ENCODE data around the gene PHACTR3. TPM values are rescaled to one million over a fixed set of nuclear protein-coding genes. Genes with fewer than 3 reads are reported as not detected.

Gene PHACTR3
- total RNA-seq, 1 donor from 2014 or later = 1.1 TPM

DNA sequence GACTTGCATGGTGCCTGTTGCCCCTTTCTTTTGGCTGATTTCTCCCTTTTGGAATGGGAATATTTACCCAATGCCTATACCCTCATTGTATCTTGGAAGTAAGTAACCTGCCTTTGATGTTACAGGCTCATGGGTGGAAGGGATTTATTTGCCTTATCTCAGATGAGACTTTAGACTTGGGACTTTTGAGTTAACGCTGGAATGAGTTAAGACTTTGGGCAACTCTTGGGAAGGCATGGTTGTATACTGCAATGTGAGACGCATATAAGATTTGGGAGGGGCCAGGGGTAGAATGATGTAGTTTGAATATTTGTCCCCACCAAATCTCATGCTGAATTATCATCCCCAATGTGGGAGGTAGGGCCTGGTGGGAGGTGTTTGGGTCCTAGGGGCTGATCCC, 253.6 kb downstream of the PHACTR3 start:
- TF ChIP-seq, protein P1, sequence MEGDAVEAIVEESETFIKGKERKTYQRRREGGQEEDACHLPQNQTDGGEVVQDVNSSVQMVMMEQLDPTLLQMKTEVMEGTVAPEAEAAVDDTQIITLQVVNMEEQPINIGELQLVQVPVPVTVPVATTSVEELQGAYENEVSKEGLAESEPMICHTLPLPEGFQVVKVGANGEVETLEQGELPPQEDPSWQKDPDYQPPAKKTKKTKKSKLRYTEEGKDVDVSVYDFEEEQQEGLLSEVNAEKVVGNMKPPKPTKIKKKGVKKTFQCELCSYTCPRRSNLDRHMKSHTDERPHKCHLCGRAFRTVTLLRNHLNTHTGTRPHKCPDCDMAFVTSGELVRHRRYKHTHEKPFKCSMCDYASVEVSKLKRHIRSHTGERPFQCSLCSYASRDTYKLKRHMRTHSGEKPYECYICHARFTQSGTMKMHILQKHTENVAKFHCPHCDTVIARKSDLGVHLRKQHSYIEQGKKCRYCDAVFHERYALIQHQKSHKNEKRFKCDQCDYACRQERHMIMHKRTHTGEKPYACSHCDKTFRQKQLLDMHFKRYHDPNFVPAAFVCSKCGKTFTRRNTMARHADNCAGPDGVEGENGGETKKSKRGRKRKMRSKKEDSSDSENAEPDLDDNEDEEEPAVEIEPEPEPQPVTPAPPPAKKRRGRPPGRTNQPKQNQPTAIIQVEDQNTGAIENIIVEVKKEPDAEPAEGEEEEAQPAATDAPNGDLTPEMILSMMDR (IDR thresholded peaks at IDR 0.05; ENCODE audit: unreplicated experiment) = no peak
- H3K27me3 Mint-ChIP-seq = peaks cover 4% of the 10 kb centered on the region
- no peak overlapping the region for H3K27ac Mint-ChIP-seq
- H3K4me1 Mint-ChIP-seq (ENCODE audit: low read depth) = peaks cover 3% of the 10 kb centered on the region
- no peaks in the 10 kb centered on the region for H3K36me3 Mint-ChIP-seq (ENCODE audit: insufficient read depth)
- DNase-seq (ENCODE audit: low spot score, unreplicated experiment) = no peak
- H3K4me3 Mint-ChIP-seq (ENCODE audit: low read depth) = no peak overlapping the region
- peaks cover 7% of the 10 kb centered on the region for H3K9me3 Mint-ChIP-seq (ENCODE audit: low read depth)

DNA sequence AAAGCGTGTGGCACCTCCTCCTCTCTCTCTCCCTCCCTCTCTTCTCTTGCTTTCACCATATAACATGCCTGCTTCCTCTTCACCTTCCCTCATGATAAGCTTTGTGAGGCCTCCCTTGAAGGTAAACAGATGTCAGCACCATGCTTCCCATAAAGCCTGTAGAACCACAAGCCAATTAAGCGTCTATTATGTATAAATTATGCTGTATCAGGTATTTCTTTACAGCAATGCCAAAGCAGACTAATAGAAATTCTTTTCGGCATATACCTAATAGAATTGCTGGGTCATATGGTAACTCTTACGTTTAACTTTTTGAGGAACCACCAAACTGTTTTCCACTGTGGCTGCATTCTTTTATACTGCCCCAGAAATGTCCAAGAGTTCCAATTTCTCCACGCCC, 254.1 kb downstream of the PHACTR3 start:
- no peak overlapping the region for H3K27ac Mint-ChIP-seq
- DNase-seq (ENCODE audit: low spot score, unreplicated experiment) = no peak

DNA sequence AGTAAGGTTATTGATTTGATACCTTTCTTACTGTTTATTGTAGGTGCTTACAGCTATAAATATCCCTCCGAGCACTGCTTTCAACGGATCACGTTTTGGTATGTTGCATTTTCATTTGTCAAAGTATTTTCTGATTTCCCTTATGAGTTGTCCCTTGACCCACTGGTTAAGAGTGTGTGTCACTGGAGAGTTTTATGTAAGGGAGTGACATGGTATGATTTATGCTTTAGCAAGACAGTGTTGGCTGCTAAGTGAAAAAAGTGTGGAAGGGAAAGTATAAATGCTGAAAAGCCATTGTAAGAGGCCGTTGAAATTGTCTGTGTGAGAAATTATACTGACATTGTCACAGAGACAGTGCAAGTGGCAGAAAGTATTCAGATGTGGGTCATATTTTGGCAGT, 257.1 kb downstream of the PHACTR3 start:
- Mint-ChIP-seq H3K4me3 (ENCODE audit: low read depth) (no peak overlapping the region), H3K36me3 (ENCODE audit: insufficient read depth) (no peaks in the 10 kb centered on the region), H3K27ac (no peak overlapping the region), H3K4me1 (ENCODE audit: low read depth) (peaks cover 8% of the 10 kb centered on the region), H3K9me3 (ENCODE audit: low read depth) (peaks cover 4% of the 10 kb centered on the region), H3K27me3 (peaks cover 4% of the 10 kb centered on the region)
- DNase-seq (ENCODE audit: low spot score, unreplicated experiment) = no peak
- TF ChIP-seq, protein P1 (IDR thresholded peaks at IDR 0.05; ENCODE audit: unreplicated experiment) = no peak

More for the DNA sequence above, 254.1 kb downstream of the PHACTR3 start:
- H3K4me1 Mint-ChIP-seq (ENCODE audit: low read depth) = peaks cover 3% of the 10 kb centered on the region
- no peaks in the 10 kb centered on the region for H3K36me3 Mint-ChIP-seq (ENCODE audit: insufficient read depth)
- H3K27me3 Mint-ChIP-seq = peaks cover 4% of the 10 kb centered on the region
- H3K9me3 Mint-ChIP-seq (ENCODE audit: low read depth) = peaks cover 7% of the 10 kb centered on the region
- TF ChIP-seq, protein P1 (IDR thresholded peaks at IDR 0.05; ENCODE audit: unreplicated experiment) = no peak
- H3K4me3 Mint-ChIP-seq (ENCODE audit: low read depth) = no peak overlapping the region

DNA sequence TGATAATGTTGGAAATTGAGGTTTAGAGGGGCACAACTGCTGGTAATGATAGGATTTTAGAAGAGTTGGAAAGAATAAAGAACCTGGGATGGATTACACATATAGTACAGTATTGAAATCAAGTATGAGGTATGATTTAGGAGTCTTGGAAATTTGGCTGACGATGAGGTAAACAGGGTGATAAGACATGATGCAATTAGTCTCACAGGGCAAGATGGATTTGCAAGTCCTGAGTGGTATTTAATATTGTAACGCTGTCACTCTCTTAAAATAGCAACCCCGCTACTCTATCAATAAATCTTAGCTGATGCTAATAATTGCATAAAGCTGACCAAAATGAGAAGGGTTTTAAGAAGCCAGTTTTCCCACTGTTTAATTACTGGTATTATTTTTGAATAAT, 258.7 kb downstream of the PHACTR3 start:
- TF ChIP-seq, protein P1 (IDR thresholded peaks at IDR 0.05; ENCODE audit: unreplicated experiment) = no peak

DNA sequence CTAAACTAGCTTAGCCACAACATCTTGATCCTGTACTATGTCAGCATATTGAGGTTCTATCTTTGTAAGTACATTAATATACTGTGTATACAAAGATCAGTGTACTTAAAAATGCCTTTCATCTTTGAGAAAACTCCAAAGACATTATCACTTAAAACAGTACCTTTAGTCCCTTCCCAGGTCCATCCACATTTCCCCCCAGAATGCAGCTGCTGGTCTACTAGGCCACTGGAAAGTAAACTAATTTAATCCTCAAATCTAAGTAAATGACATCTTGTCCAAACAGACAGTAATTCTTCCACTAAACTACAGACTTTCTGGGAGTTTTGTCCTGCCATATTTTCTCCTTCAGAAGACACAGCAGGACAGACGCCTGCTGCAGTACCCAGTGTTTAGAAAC, 260.4 kb downstream of the PHACTR3 start:
- H3K4me1 Mint-ChIP-seq (ENCODE audit: low read depth) = peaks cover 8% of the 10 kb centered on the region
- no peak for DNase-seq (ENCODE audit: low spot score, unreplicated experiment)
- TF ChIP-seq, protein P1 (IDR thresholded peaks at IDR 0.05; ENCODE audit: unreplicated experiment) = no peak
- H3K4me3 Mint-ChIP-seq (ENCODE audit: low read depth) = no peak overlapping the region
- H3K27me3 Mint-ChIP-seq = peaks cover 5% of the 10 kb centered on the region
- no peaks in the 10 kb centered on the region for H3K36me3 Mint-ChIP-seq (ENCODE audit: insufficient read depth)
- no peak overlapping the region for H3K27ac Mint-ChIP-seq
- H3K9me3 Mint-ChIP-seq (ENCODE audit: low read depth) = no peaks in the 10 kb centered on the region

More for the DNA sequence above, 258.7 kb downstream of the PHACTR3 start:
- Mint-ChIP-seq H3K4me3 (ENCODE audit: low read depth) (no peak overlapping the region), H3K9me3 (ENCODE audit: low read depth) (peaks cover 4% of the 10 kb centered on the region), H3K27me3 (peaks cover 4% of the 10 kb centered on the region), H3K27ac (no peak overlapping the region), H3K36me3 (ENCODE audit: insufficient read depth) (no peaks in the 10 kb centered on the region), H3K4me1 (ENCODE audit: low read depth) (peaks cover 8% of the 10 kb centered on the region)
- DNase-seq (ENCODE audit: low spot score, unreplicated experiment) = no peak

Measured in progenitor cell of endocrine pancreas (in vitro differentiated cells).